HG03108 (cell line): ENCODE data around the gene IRF1.
A peak's percentile ranks its signal among the peaks of the same experiment; 100 is the strongest.

Experiments used
- ATAC-seq: cut with Tn5 transposase; IDR thresholded peaks from one replicate; pipeline ENCODE4 v1.9.1; 2021; ENCODE audit warnings: moderate library complexity; ENCODE audit not compliant: unreplicated experiment

The IRF1 gene

DNA sequence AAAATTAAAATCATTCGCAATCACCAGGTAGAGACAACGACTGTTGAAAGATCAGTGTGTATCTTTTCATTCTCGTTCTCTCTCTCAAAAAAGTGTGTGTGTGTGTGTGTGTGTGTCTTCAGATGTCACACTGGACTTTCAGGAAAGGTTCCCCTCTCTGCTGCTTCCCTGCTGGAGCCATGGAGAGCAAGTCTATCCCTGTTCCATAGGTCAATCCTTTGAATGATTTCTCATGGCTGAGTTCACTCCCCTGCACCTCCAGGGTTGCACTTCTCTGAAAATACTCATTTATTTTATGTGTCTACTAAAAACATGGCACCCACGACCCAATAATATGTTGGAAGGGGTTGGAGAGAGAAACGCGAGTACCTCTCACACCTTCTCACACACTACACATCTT is 28.2 kb downstream of the IRF1 start:
- no peak for ATAC-seq

GRCh38 chr5:132461569-132462070 is 29.0 kb downstream of the IRF1 start:
- no peak for ATAC-seq

GRCh38 chr5:132460846-132461568 is 29.6 kb downstream of the IRF1 start:
- no peak for ATAC-seq

DNA sequence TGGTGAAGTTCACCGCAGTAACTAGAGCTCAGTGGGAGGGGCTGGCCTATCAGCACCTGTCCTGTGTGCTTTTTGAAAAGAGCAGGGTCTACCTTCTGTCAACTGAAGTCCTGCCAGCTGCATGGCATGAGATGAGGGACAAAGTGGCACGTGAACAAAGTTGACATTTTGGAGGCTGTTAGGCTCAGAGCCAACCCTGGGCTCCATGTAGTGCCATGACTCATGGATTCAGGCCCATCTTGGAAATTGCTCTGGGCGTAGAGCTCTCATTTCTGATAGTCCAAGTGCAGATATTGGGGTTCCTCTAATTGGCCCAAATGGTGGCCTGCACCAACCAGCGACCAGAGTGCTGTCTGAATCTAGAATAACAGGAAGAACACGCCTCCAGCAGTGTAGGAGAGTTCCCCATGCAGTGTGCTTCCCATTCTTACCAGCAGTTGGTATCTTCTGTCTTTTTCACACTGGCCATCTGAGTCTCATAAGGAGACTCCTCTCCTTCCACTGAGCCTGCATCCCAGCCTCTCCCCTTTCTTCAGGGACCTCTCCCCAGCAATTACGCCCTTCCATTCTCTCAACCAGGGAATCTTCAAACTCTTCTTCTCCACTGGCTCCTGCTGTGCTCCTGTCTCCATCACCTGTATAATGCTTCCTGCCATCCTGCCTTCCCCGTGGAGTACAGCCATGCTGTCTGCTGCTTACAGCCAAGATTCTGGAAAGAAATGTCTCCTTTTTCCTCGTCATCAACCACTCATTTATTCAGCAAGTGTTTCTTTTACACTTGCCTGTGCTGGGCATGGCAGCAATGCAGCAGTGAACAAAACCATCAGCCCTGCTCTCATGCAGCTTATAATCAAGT is 30.4 kb downstream of the IRF1 start:
- ATAC-seq: no peak

DNA sequence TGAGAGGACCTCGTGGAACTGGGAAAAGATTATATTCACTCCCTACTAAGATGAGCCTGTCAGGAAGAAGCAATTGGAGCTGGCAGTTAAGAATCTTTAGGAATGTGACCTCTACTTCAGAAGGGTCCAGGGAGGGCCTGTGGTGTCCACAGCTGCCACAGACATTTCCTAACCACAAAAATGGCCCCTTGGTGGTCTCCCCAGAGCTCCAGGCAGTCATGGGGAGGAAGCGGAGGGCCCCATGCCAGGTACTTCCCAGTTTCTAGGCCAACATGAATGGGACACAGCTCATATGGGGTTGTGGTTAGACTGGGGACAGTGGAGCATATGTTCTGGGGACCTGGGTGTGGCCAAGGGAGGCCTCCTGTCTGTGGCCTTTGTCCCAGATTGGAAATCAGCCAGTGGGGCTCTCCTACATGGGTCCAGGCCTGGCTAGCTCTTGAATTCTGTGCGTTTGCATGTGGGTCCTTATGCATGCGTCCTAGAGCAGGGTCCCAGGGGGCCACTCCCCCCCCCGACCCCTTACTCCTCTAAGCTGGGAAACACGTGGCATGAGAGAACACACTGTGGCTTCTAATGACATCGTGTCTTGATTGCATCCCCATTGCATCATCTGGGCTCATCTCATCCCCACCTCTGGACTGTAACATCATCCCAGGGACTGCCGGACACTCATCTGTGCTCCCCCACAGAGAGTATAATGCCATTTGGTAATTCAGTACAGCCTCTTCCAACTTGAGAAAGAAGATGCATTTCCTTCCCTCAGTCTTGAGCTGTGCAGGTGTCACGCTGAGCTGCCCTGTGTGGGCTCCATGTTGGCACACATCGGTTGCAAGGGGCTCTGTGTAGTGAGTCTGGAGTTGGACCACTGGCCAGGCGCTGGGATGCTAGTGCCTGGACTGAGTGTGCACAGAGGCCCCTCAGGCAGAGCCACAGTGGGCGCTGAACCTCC is 31.3 kb downstream of the IRF1 start:
- ATAC-seq: no peak

GRCh38 chr5:132458651-132459030 is 31.9 kb downstream of the IRF1 start:
- ATAC-seq: peak; percentile 40

DNA sequence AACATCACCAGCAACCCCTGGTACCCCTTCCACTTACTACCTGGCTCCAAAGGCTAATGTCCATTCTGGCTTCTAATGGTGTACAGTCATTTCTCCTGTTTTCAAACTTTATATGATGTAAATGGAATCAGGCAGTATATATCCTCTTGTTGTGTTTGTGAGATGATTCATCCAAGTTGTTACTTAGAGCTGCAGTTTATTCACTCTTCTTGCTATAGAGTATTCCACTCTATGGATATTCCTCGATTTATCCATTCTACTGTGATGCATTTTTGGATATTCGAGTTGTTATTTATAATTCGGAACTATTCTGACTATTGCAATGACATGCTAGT is 32.4 kb downstream of the IRF1 start:
- ATAC-seq: no peak

DNA sequence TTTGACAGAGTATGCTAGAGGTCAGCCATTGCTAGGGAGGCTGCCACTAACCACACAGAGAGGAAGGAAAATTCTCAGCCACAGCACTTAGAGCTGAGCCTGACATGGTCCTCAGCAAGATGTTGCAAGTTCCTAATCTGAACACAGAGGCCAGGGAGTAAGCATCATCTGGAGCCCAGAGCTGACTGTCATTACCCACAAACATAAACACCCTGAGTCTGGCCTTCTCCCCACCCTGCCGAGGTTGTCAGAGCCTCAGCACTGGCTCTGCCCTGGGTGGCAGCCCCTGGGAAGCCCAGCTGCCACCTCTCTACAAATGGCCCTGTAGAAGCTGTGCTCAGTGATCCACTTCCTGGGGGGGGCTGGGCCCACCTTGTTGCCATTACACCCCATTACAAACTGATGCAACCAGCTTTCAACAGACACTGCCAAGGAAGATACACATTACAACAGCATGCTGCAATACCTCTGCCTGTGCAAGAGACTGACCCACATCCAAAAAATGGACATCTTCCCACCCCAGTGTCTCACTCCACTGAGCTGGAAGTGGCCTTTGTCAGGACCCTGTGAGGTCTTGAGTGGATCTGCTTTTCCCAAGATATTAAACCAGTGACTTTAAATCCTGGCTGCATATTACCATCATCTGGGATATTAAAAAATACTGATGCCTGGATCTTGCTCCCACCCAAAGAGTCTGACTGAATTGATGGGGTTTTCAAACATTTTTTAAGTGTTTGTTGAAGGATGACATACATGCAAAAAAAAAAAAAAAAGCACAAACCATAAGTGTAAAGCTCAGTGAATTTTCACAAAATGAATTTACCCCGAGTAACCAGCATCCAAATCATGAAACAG is 33.0 kb downstream of the IRF1 start:
- ATAC-seq: no peak

- peak; percentile 17 for ATAC-seq
These were observed 33.6 kb downstream of the IRF1 start for GRCh38 chr5:132456987-132457361.

DNA sequence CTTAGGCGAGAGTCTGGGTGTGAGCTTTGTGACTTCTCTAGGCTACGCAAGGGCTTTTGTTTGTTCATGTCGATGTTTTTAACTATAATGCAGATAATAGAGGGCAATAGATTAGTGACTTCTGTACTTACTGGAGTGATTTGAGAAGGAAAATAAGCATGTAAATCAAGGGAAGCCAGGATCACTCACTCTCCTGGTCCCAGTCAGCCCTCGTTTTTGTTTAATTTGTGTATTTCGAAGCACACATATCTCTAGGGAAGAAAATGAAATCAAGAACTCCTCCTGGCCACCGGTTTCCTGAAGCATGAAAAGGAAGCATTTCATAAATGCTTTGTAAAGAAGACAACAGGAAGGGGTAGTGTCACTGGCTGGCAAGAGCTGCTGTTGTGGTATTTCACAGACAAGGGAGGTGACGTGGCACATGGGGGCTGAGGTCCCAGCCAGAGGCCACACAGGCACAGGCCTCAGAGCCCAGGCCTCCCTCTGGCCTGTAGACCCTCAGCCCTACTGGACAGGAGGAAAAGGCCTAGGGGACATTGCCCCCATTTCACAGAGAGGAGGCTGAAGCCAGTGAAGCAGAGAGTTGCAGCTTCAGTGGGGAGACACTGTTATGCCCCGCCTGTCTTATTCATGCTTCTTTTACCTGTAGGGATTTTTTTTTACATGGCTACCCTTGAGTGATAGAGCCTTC is 34.1 kb downstream of the IRF1 start:
- peak; percentile 40 for ATAC-seq

DNA sequence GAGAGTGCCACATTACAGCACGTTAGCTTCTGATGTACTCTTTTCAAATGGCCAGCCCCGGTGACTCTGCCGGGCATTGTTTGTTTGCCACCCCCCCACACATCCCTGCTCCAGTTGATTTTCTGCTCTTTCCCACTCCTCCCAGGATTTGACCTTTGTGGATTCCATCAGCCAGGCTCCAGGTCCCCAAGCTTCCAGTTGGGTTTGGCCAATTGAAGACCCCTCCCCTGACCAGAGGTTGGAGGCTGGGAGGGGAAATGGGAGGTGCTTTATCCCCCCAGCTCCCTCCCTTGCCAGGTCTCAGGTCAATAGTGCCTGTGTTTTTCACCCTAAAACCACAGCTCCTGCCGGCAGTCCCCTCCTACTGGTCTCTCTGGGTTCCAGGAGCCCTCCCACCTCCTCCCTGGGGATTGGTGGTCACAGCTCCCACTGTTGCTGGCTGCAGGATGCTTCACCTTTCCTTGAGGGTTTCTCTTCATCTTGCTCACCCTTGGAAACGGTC is 34.9 kb downstream of the IRF1 start:
- peak; percentile 3 for ATAC-seq

- ATAC-seq: no peak
These were observed 36.2 kb downstream of the IRF1 start for GRCh38 chr5:132454361-132454760.

GRCh38 chr5:132451387-132451786 is 39.2 kb downstream of the IRF1 start:
- no peak for ATAC-seq

DNA sequence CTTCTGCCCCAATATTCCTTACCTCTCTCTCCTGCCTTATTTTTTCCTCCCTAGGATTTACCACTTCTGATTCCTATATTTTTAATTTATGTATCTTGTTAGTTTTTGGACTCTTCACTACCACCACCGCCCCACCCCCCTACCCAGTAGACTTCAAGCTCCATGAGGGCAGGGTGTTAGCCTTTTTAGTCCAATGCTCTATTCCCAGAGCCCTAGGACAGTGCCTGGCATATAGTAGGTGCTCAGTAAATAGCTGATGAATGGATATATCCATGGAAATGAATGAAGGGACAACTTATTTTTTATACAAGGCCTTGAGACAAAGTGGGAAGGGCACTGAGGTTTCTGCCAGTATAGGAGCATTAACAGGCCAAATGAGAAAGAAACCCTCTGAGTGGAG is 41.5 kb downstream of the IRF1 start:
- ATAC-seq: no peak

- no peak for ATAC-seq
These were observed 43.4 kb downstream of the IRF1 start for GRCh38 chr5:132447196-132447595.

- no peak for ATAC-seq
These were observed 44.0 kb downstream of the IRF1 start for GRCh38 chr5:132446621-132447020.

DNA sequence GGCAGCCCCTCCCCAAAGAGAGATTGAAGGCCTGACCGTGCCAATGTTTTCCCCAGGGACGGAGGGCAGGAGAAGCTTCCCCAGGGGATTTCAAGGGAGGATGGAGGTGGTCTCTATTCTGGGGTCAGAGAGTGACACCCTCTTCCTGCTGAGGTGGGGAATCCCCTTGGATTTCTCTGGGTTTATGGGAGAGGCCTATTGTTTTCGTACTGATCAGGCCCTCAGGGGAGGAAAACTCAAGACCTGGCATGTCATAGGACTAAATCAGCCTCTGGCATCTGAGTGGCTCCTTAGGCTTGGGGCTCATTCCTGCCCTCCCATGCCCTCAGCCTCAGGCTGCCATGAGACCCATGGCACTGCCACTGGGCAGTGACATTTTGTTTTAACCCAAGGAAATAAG is 44.6 kb downstream of the IRF1 start:
- ATAC-seq: no peak

GRCh38 chr5:132445640-132445923 is 45.0 kb downstream of the IRF1 start:
- ATAC-seq: no peak

DNA sequence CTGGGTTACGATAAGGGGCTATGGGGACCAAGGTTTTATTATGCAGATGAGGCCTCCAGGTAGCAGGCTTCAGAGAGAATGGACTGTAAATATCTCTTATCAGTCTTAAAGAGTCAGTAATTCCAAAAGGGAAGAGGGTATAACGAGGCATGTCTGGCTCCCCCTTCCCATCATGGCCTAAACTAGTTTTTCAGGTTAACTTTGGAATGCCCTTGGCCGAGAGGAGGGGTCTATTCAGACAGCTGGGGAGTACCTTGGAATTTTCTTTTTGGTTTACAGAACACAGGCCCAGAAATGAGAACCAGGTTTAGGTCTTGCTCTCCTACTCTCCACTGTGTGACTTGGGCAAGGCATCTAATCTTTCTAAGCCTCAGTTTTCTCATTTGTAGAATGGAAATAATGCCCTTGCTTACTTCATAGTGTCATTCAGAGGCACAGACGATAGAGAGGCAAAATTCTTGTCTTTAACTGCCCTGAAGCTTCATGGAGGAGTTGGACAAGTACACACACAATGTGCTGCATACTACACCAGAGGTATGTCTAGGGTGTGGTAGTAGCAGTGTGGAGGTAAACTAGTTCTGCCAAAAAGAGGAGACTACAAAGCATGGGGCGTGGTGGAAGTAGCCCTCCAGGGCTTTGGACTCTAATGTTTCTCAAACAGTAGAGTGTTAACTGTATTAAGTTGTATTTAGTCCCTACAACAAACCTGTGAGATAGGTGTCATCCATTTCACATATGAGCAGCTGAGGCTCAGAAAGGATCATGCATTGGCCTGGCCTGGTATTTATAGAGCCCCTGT is 45.5 kb downstream of the IRF1 start:
- no peak for ATAC-seq
